Esophagus muscularis mucosa (tissue), 4 donors: ENCODE data around the gene UBE2L3. TPM values are rescaled to one million over a fixed set of nuclear protein-coding genes. Genes with fewer than 3 reads are reported as not detected.
"Not testable (repeated sequence)": the region's sequence is repeated elsewhere in the genome, so short reads cannot be mapped to it uniquely, and the experiment has no call there.

Experiments
- DNase-seq: peaks from one replicate; pipeline ENCODE4 v3.0.0-alpha.2; 2017; ENCODE audit errors: extremely low spot score
- H3K27ac ChIP-seq, 4 donors: fragments of 200-600 bp; sonication (generic); replicated peaks in 1 of 4; 1 replicate in 3 of 4; 2 replicates in 1 of 4; pipeline ENCODE4 v1.5.1; 2016 to 2019; ENCODE audit warnings: mild to moderate bottlenecking in 1 of 4
- H3K27me3 ChIP-seq, 4 donors: fragments of 200-600 bp; sonication (generic); one replicate each; pipeline versions ENCODE4 v1.5.1 to v1.6.0; 2016 to 2019
- H3K36me3 ChIP-seq, 4 donors: fragments of 200-600 bp; sonication (generic); one replicate each; pipeline ENCODE4 v1.5.1; 2016 to 2019
- H3K4me1 ChIP-seq, 4 donors: fragments of 200-600 bp; sonication (generic); one replicate each; pipeline ENCODE4 v1.5.1; 2016 to 2019
- H3K4me3 ChIP-seq, 4 donors: fragments of 200-600 bp; sonication (generic); 1 replicate in 2 of 4; 2 replicates in 2 of 4; pipeline ENCODE4 v1.5.1; 2016 to 2019; ENCODE audit warnings: mild to moderate bottlenecking in 4 of 4, moderate library complexity in 1 of 4
- H3K9me3 ChIP-seq, 4 donors: fragments of 200-600 bp; sonication (generic); 1 replicate in 3 of 4; 2 replicates in 1 of 4; pipeline ENCODE4 v1.5.1; 2016 to 2019
- EP300 ChIP-seq: sonication (generic); formaldehyde crosslinking; IDR thresholded peaks from one replicate; pipeline ENCODE4 v1.6.1; 2017; ENCODE audit warnings: antibody characterized with exemption
- POLR2A ChIP-seq: fragments of 450-650 bp; IDR thresholded peaks from one replicate; pipeline ENCODE4 v1.6.1; 2017; ENCODE audit warnings: antibody characterized with exemption, moderate library complexity, mild to moderate bottlenecking, low read depth
- POLR2AphosphoS5 ChIP-seq, 2 donors: sonication (generic); formaldehyde crosslinking; IDR thresholded peaks; one replicate each; pipeline ENCODE4 v1.6.1; 2017; ENCODE audit warnings: antibody characterized with exemption in 2 of 2
- WGBS: methylation state at CpG from one replicate; pipeline ENCODE4 v1.1.5; 2018; 5-methylcytosine and 5-hydroxymethylcytosine counted together
- intact Hi-C: fragments of 100-400 bp; cut with DNase I; formaldehyde crosslinking; loops from one replicate; pipeline ENCODE4 v1.15.1; 2023
- total RNA-seq, 4 donors: library from RNA; depleted of rRNA; stranded (reverse); fragments of >200 nt; gene quantifications; one replicate each; pipeline versions ENCODE4 v1.1.0 to v1.2.1, GENCODE V29; 2016
- TF ChIP-seq, protein P1 (sequence below), 3 experiments: fragments of 200-600 bp in 2 of 3; fragments of 450-650 bp in 1 of 3; sonication (generic) in 2 of 3; IDR thresholded peaks; one replicate each; pipeline ENCODE4 v1.5.1; 2017 to 2019; ENCODE audit warnings: antibody characterized with exemption in 3 of 3, mild to moderate bottlenecking in 2 of 3, moderate library complexity in 1 of 3

UBE2L3 gene
- total RNA-seq, 4 donors from 2014 or later = 47.3 to 84.7 (median 65.2) TPM

GRCh38 chr22:21579474-21579851 lies 11.9 kb downstream of the UBE2L3 start:
- Histone ChIP-seq H3K27me3 (no peaks in the 10 kb centered on the region), H3K4me3 (no peak overlapping the region), H3K27ac (no peak overlapping the region), H3K36me3 (peaks cover 0 to 3% (median 0%) of the 10 kb centered on the region in 4 donors), H3K4me1 (peaks cover 28 to 77% (median 67%) of the 10 kb centered on the region in 4 donors), H3K9me3 (no peaks in the 10 kb centered on the region)
- TF ChIP-seq POLR2A = no peak
- TF ChIP-seq, protein P1, sequence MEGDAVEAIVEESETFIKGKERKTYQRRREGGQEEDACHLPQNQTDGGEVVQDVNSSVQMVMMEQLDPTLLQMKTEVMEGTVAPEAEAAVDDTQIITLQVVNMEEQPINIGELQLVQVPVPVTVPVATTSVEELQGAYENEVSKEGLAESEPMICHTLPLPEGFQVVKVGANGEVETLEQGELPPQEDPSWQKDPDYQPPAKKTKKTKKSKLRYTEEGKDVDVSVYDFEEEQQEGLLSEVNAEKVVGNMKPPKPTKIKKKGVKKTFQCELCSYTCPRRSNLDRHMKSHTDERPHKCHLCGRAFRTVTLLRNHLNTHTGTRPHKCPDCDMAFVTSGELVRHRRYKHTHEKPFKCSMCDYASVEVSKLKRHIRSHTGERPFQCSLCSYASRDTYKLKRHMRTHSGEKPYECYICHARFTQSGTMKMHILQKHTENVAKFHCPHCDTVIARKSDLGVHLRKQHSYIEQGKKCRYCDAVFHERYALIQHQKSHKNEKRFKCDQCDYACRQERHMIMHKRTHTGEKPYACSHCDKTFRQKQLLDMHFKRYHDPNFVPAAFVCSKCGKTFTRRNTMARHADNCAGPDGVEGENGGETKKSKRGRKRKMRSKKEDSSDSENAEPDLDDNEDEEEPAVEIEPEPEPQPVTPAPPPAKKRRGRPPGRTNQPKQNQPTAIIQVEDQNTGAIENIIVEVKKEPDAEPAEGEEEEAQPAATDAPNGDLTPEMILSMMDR (IDR thresholded peaks at IDR 0.05) = no peak
- TF ChIP-seq EP300 = no peak
- no peak for TF ChIP-seq POLR2AphosphoS5 (IDR thresholded peaks at IDR 0.05)
- WGBS = 72% methylated on average over 6 of the region's 6 CpGs
- no peak for DNase-seq
- intact Hi-C loops = no loop called here

GRCh38 chr22:21580623-21581007 lies 13.1 kb downstream of the UBE2L3 start:
- WGBS = 93% methylated on average over 9 of the region's 9 CpGs
- DNase-seq, H3K36me3 ChIP-seq, H3K4me3 ChIP-seq, intact Hi-C loops, H3K27me3 ChIP-seq, H3K27ac ChIP-seq, H3K9me3 ChIP-seq: not testable (repeated sequence)
- H3K4me1 ChIP-seq = peaks cover 25 to 80% (median 66%) of the 10 kb centered on the region in 4 donors

GRCh38 chr22:21581009-21581713 lies 13.6 kb downstream of the UBE2L3 start:
- 94% methylated on average over 10 of the region's 10 CpGs for WGBS
- H3K27me3 ChIP-seq, DNase-seq, H3K36me3 ChIP-seq, H3K4me3 ChIP-seq, intact Hi-C loops, H3K9me3 ChIP-seq, H3K27ac ChIP-seq: not testable (repeated sequence)
- peaks cover 25 to 85% (median 66%) of the 10 kb centered on the region in 4 donors for H3K4me1 ChIP-seq

DNA sequence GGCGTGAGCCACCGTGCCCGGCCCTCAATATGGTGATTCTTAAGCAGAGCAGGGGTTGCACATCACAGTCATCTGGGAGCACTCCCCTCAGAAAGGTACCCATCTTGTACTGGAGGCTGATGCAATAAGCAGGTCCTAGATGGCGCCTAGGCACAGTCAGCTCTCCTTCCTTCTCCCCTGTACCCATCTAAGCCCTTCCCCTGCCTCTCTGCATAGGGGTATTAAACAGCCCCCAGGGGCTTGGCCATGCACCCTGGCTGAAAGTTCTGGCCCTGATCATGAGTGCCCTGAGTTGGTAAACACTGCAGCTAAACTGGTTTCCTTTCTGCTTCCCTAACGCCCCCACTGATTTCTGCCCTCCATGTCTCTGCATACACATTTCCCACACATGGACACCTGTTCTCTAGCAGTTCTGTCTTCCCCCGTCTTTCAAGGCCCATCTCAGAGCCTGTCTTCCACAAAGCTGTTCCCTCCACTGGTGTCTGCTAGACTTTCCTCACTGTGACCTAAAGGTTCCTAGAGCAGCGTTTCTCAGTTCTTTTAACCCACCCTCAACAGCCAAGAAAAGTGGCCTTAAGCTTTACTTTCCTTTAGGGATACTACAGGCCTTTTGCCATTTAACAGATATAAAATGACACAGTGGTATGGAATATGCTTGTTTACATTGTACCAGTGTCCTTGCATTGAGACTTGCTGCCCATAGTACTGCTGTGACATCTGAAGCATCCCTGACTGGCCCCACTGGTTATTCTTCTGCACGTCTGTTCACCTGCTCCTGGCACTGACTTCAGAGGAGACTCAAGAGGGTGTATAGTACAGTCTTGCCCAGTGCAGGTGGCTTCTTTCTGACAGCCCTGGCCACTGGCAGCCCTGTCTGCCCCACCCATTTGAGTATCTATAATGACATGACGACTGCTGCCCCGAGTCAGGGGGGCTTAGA lies 15.6 kb downstream of the UBE2L3 start:
- no peaks in the 10 kb centered on the region for H3K9me3 ChIP-seq
- no peak overlapping the region for H3K4me3 ChIP-seq
- H3K4me1 ChIP-seq = peaks cover 24 to 89% (median 65%) of the 10 kb centered on the region in 4 donors
- WGBS = 72% methylated on average over 10 of the region's 10 CpGs
- H3K36me3 ChIP-seq = peaks cover 0 to 6% (median 0%) of the 10 kb centered on the region in 4 donors
- no peak for DNase-seq
- no peak overlapping the region for H3K27ac ChIP-seq
- TF ChIP-seq, protein P1 (IDR thresholded peaks at IDR 0.05) = no peak
- TF ChIP-seq POLR2A = no peak
- no peak for TF ChIP-seq POLR2AphosphoS5 (IDR thresholded peaks at IDR 0.05)
- TF ChIP-seq EP300 = no peak
- intact Hi-C loops = no loop called here
- H3K27me3 ChIP-seq = no peaks in the 10 kb centered on the region

DNA sequence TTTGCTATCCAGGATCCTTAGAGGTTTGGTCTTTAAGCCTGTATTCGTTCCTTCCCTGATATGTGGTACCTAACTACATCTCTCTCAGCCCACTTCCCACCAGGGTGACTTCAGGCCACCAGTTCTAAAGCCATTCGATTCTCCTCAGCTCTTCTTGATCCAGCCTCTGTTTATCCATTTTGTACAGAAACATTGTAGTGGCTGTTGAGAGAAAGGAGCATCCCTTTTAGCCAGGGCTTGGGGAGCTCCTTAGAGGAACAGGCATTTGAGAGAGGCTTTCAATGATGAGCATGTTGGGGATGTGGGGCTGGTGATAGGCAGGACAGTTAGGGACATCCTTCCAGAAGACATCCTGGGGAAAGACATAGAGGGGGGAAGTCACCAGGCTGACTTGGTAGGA lies 17.9 kb downstream of the UBE2L3 start:
- 82% methylated on average over 2 of the region's 2 CpGs for whole genome bisulfite sequencing
- Histone ChIP-seq H3K27ac (no peak overlapping the region), H3K27me3 (no peaks in the 10 kb centered on the region), H3K4me1 (peaks cover 36 to 88% (median 61%) of the 10 kb centered on the region in 4 donors), H3K9me3 (no peaks in the 10 kb centered on the region), H3K4me3 (no peak overlapping the region), H3K36me3 (peaks cover 0 to 4% (median 0%) of the 10 kb centered on the region in 4 donors)
- intact Hi-C loops = no loop called here
- no peak for DNase-seq
- TF ChIP-seq POLR2A = no peak
- TF ChIP-seq POLR2AphosphoS5 (IDR thresholded peaks at IDR 0.05) = no peak
- TF ChIP-seq EP300 = no peak
- TF ChIP-seq, protein P1 (IDR thresholded peaks at IDR 0.05) = no peak
